HEK293 (cell line): Measurements from ENCODE around the gene FRMD3.

Experiments
- CTCF ChIP-seq: fragments of 450-650 bp; formaldehyde crosslinking; IDR thresholded peaks from 2 replicates; pipeline ENCODE4 v1.5.1; 2016; ENCODE audit warnings: missing biosample characterization, missing genetic modification characterization
- REST ChIP-seq: fragments of 450-650 bp; formaldehyde crosslinking; IDR thresholded peaks from 2 replicates; pipeline ENCODE4 v1.5.1; 2016; ENCODE audit warnings: missing biosample characterization, missing genetic modification characterization
- TCF7L2 ChIP-seq: IDR thresholded peaks from 2 replicates; pipeline ENCODE4 v1.6.1; 2011; ENCODE audit warnings: low read depth, mild to moderate bottlenecking, inconsistent platforms, low read length, moderate library complexity, borderline replicate concordance
- ZBTB26 ChIP-seq: fragments of 450-650 bp; formaldehyde crosslinking; optimal IDR thresholded peaks from 2 replicates; pipeline ENCODE3; 2016; ENCODE audit warnings: missing biosample characterization, mild to moderate bottlenecking, missing genetic modification characterization
- ZNF274 ChIP-seq, 2 experiments: fragments of 200-500 bp in 1 of 2; fragments of 450-650 bp in 1 of 2; sonication (Bioruptor generic) in 1 of 2; formaldehyde crosslinking in 1 of 2; IDR thresholded peaks; 2 replicates each; pipeline versions ENCODE4 v1.5.1 to v1.6.1; 2014 to 2016; ENCODE audit warnings: borderline replicate concordance in 1 of 2, inconsistent platforms in 1 of 2, low read length in 1 of 2, missing biosample characterization in 1 of 2, missing genetic modification characterization in 1 of 2
- ZNF335 ChIP-seq: fragments of 450-650 bp; formaldehyde crosslinking; conservative IDR thresholded peaks from 2 replicates; pipeline ENCODE4 v1.5.1; 2016; ENCODE audit warnings: missing biosample characterization, missing genetic modification characterization
- ZNF521 ChIP-seq: fragments of 450-650 bp; formaldehyde crosslinking; IDR thresholded peaks from 2 replicates; pipeline ENCODE4 v1.5.1; 2017; ENCODE audit warnings: missing biosample characterization, mild to moderate bottlenecking, missing genetic modification characterization
- ZNF621 ChIP-seq: fragments of 450-650 bp; formaldehyde crosslinking; IDR thresholded peaks from 2 replicates; pipeline ENCODE4 v1.5.1; 2017; ENCODE audit warnings: missing biosample characterization, missing genetic modification characterization
- ZNF639 ChIP-seq: fragments of 450-650 bp; formaldehyde crosslinking; IDR thresholded peaks from 2 replicates; pipeline ENCODE4 v1.5.1; 2016; ENCODE audit warnings: missing biosample characterization, missing genetic modification characterization
- ZNF664 ChIP-seq: fragments of 450-650 bp; formaldehyde crosslinking; IDR thresholded peaks from 2 replicates; pipeline ENCODE4 v1.5.1; 2016; ENCODE audit warnings: missing biosample characterization, missing genetic modification characterization
- ZNF677 ChIP-seq: fragments of 450-650 bp; IDR thresholded peaks from 2 replicates; pipeline ENCODE4 v1.5.0; 2018; ENCODE audit warnings: missing biosample characterization, mild to moderate bottlenecking, missing genetic modification characterization, moderate library complexity
- ZNF701 ChIP-seq: fragments of 450-650 bp; formaldehyde crosslinking; IDR thresholded peaks from 2 replicates; pipeline ENCODE4 v1.5.1; 2016; ENCODE audit warnings: missing biosample characterization, missing genetic modification characterization

- TF ChIP-seq ZNF639 (tag by site-specific recombination) (no peak), ZNF701 (tag by site-specific recombination) (no peak), ZNF335 (no peak), CTCF (no peak), ZNF677 (tag by site-specific recombination) (no peak), REST (tag by site-specific recombination) (no peak), ZNF274 (IDR thresholded peaks at IDR 0.05; ENCODE audit: low read length) (no peak), ZNF274 (tag by site-specific recombination; IDR thresholded peaks at IDR 0.05; ENCODE audit: borderline replicate concordance) (no peak), TCF7L2 (no peak), ZNF664 (no peak), ZNF521 (tag by site-specific recombination) (no peak), ZNF621 (tag by site-specific recombination) (no peak), ZBTB26 (tag by site-specific recombination) (no peak)
Measured at GRCh38 chr9:83583151-83584014, 45.2 kb upstream of the FRMD3 start.
